ENCODE data around the gene RBP4.

RBP4 gene

GRCh38 chr10:93608421-93608820 lies 7.4 kb upstream of the RBP4 start:
- no peak overlapping the region for H3K14ac ChIP-seq (ENCODE audit: low read length)
- no peak overlapping the region for H3K18ac ChIP-seq (ENCODE audit: low read length)
- no peaks in the 10 kb centered on the region for H3K36me3 ChIP-seq (replicated peaks in 1 of 2; ENCODE audit: control insufficient read depth in 2 of 2, insufficient read depth in 2 of 2, low read length in 2 of 2)
- no peak overlapping the region for H2BK5ac ChIP-seq (ENCODE audit: low read length)
- no peaks in the 10 kb centered on the region for H3K4me1 ChIP-seq (ENCODE audit: control insufficient read depth in 2 of 2, insufficient read depth in 1 of 2, low read depth in 1 of 2, low read length in 2 of 2)
- no peak overlapping the region for H2BK15ac ChIP-seq (ENCODE audit: low read length)
- no peaks in the 10 kb centered on the region for H3K79me1 ChIP-seq (ENCODE audit: low read depth, low read length)
- no peak overlapping the region for H3K4ac ChIP-seq (ENCODE audit: low read length)
- H3K27ac ChIP-seq (replicated peaks; ENCODE audit: low read length) = no peak overlapping the region
- DNase-seq (ENCODE audit: low spot score) = no peak
- no CpG with 5 or more reads among the region's 3 CpGs for WGBS, 2 donors (ENCODE audit: extremely low coverage in 2 of 2, insufficient read length in 2 of 2, insufficient replicate concordance in 1 of 2)
- no peak overlapping the region for H3K23ac ChIP-seq (ENCODE audit: low read depth, low read length, poor library complexity)
- no peak overlapping the region for H4K8ac ChIP-seq (ENCODE audit: low read depth, low read length)
- H3K9ac ChIP-seq (ENCODE audit: low read depth, low read length, poor library complexity) = no peak overlapping the region
- no peak overlapping the region for H3K4me2 ChIP-seq (ENCODE audit: insufficient read depth, low read length, poor library complexity, severe bottlenecking)
- H4K91ac ChIP-seq (ENCODE audit: low read depth, low read length, poor library complexity) = no peak overlapping the region
- no peak overlapping the region for H2BK12ac ChIP-seq (ENCODE audit: low read length)
- no peak overlapping the region for H2AFZ ChIP-seq (ENCODE audit: low read length)
- no peak overlapping the region for H3K4me3 ChIP-seq (ENCODE audit: low read length in 2 of 2)
- H3K27me3 ChIP-seq (ENCODE audit: control insufficient read depth in 3 of 3, insufficient read depth in 3 of 3, low read depth in 1 of 3, low read length in 3 of 3) = peaks cover 0 to 43% (median 3%) of the 10 kb centered on the region in 3 experiments
- no peak overlapping the region for H2AK5ac ChIP-seq (ENCODE audit: low read depth, low read length)
- H3K9me3 ChIP-seq (replicated peaks in 1 of 2; ENCODE audit: control insufficient read depth in 2 of 2, insufficient read depth in 1 of 2, low read depth in 1 of 2, low read length in 2 of 2) = no peaks in the 10 kb centered on the region
- H2BK120ac ChIP-seq (ENCODE audit: low read depth, low read length) = no peak overlapping the region

DNA sequence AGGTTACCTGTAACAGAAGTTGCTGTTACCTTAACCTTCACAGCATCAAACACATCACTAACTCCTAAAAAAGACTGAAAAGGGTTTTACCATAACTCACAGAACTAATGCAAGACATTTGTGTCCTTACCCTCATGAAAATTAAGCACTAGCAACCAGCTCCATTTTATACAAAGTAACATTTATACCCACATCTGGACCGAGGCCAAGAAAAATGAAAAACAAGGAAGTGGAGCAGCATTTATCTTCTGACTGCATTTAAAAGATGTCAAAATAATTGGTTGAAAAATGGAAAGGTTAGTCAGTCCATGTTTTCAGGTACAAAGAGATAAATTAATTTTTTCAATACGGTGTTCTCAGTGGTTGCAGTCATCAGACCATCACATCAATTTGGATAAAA lies 3.1 kb upstream of the RBP4 start:
- Histone ChIP-seq H3K27me3 (ENCODE audit: control insufficient read depth in 3 of 3, insufficient read depth in 3 of 3, low read depth in 1 of 3, low read length in 3 of 3) (peaks cover 20 to 64% (median 39%) of the 10 kb centered on the region in 3 experiments), H2AFZ (ENCODE audit: low read length) (no peak overlapping the region), H2BK5ac (ENCODE audit: low read length) (no peak overlapping the region), H3K4me3 (ENCODE audit: low read length in 2 of 2) (no peak overlapping the region), H3K36me3 (replicated peaks in 1 of 2; ENCODE audit: control insufficient read depth in 2 of 2, insufficient read depth in 2 of 2, low read length in 2 of 2) (no peaks in the 10 kb centered on the region), H3K9me3 (replicated peaks in 1 of 2; ENCODE audit: control insufficient read depth in 2 of 2, insufficient read depth in 1 of 2, low read depth in 1 of 2, low read length in 2 of 2) (peaks cover 0 to 2% of the 10 kb centered on the region in 2 donors), H3K4ac (ENCODE audit: low read length) (no peak overlapping the region), H3K9ac (ENCODE audit: low read depth, low read length, poor library complexity) (no peak overlapping the region), H3K79me1 (ENCODE audit: low read depth, low read length) (no peaks in the 10 kb centered on the region), H3K4me1 (ENCODE audit: control insufficient read depth in 2 of 2, insufficient read depth in 1 of 2, low read depth in 1 of 2, low read length in 2 of 2) (peaks cover 0 to 3% of the 10 kb centered on the region in 2 donors), H3K18ac (ENCODE audit: low read length) (no peak overlapping the region), H4K91ac (ENCODE audit: low read depth, low read length, poor library complexity) (no peak overlapping the region), H2AK5ac (ENCODE audit: low read depth, low read length) (no peak overlapping the region), H4K8ac (ENCODE audit: low read depth, low read length) (no peak overlapping the region), H3K14ac (ENCODE audit: low read length) (no peak overlapping the region), H3K23ac (ENCODE audit: low read depth, low read length, poor library complexity) (no peak overlapping the region), H2BK120ac (ENCODE audit: low read depth, low read length) (no peak overlapping the region), H2BK15ac (ENCODE audit: low read length) (no peak overlapping the region), H3K4me2 (ENCODE audit: insufficient read depth, low read length, poor library complexity, severe bottlenecking) (no peak overlapping the region), H2BK12ac (ENCODE audit: low read length) (no peak overlapping the region), H3K27ac (replicated peaks; ENCODE audit: low read length) (no peak overlapping the region)
- DNase-seq (ENCODE audit: low spot score) = no peak
- no CpG with 5 or more reads among the region's 2 CpGs for WGBS, 2 donors (ENCODE audit: extremely low coverage in 2 of 2, insufficient read length in 2 of 2, insufficient replicate concordance in 1 of 2)

- Histone ChIP-seq H3K27ac (replicated peaks; ENCODE audit: low read length) (no peak overlapping the region), H2BK120ac (ENCODE audit: low read depth, low read length) (no peak overlapping the region), H3K4me2 (ENCODE audit: insufficient read depth, low read length, poor library complexity, severe bottlenecking) (no peak overlapping the region), H2BK15ac (ENCODE audit: low read length) (no peak overlapping the region), H3K23ac (ENCODE audit: low read depth, low read length, poor library complexity) (no peak overlapping the region), H2BK12ac (ENCODE audit: low read length) (no peak overlapping the region), H2BK5ac (ENCODE audit: low read length) (no peak overlapping the region), H3K4ac (ENCODE audit: low read length) (no peak overlapping the region), H3K27me3 (ENCODE audit: control insufficient read depth in 3 of 3, insufficient read depth in 3 of 3, low read depth in 1 of 3, low read length in 3 of 3) (peaks cover 20 to 72% (median 39%) of the 10 kb centered on the region in 3 experiments), H3K9me3 (replicated peaks in 1 of 2; ENCODE audit: control insufficient read depth in 2 of 2, insufficient read depth in 1 of 2, low read depth in 1 of 2, low read length in 2 of 2) (peaks cover 0 to 2% of the 10 kb centered on the region in 2 donors), H4K91ac (ENCODE audit: low read depth, low read length, poor library complexity) (no peak overlapping the region), H4K8ac (ENCODE audit: low read depth, low read length) (no peak overlapping the region), H3K4me3 (ENCODE audit: low read length in 2 of 2) (no peak overlapping the region), H3K14ac (ENCODE audit: low read length) (no peak overlapping the region), H3K79me1 (ENCODE audit: low read depth, low read length) (no peaks in the 10 kb centered on the region), H3K9ac (ENCODE audit: low read depth, low read length, poor library complexity) (no peak overlapping the region), H3K4me1 (ENCODE audit: control insufficient read depth in 2 of 2, insufficient read depth in 1 of 2, low read depth in 1 of 2, low read length in 2 of 2) (peaks cover 0 to 3% of the 10 kb centered on the region in 2 donors), H3K18ac (ENCODE audit: low read length) (no peak overlapping the region), H2AFZ (ENCODE audit: low read length) (no peak overlapping the region), H3K36me3 (replicated peaks in 1 of 2; ENCODE audit: control insufficient read depth in 2 of 2, insufficient read depth in 2 of 2, low read length in 2 of 2) (no peaks in the 10 kb centered on the region), H2AK5ac (ENCODE audit: low read depth, low read length) (no peak overlapping the region)
- no peak for DNase-seq (ENCODE audit: low spot score)
- no CpG with 5 or more reads among the region's 2 CpGs for WGBS, 2 donors (ENCODE audit: extremely low coverage in 2 of 2, insufficient read length in 2 of 2, insufficient replicate concordance in 1 of 2)
These were observed 2.0 kb upstream of the RBP4 start for GRCh38 chr10:93603023-93603422.

- no peak overlapping the region for H2AFZ ChIP-seq (ENCODE audit: low read length)
- H2BK5ac ChIP-seq (ENCODE audit: low read length) = no peak overlapping the region
- no peak overlapping the region for H4K91ac ChIP-seq (ENCODE audit: low read depth, low read length, poor library complexity)
- no peak overlapping the region for H3K4ac ChIP-seq (ENCODE audit: low read length)
- no peak overlapping the region for H4K8ac ChIP-seq (ENCODE audit: low read depth, low read length)
- H2BK12ac ChIP-seq (ENCODE audit: low read length) = no peak overlapping the region
- H3K9me3 ChIP-seq (replicated peaks in 1 of 2; ENCODE audit: control insufficient read depth in 2 of 2, insufficient read depth in 1 of 2, low read depth in 1 of 2, low read length in 2 of 2) = peaks cover 0 to 2% of the 10 kb centered on the region in 2 donors
- H3K18ac ChIP-seq (ENCODE audit: low read length) = no peak overlapping the region
- no peak overlapping the region for H2BK120ac ChIP-seq (ENCODE audit: low read depth, low read length)
- H3K23ac ChIP-seq (ENCODE audit: low read depth, low read length, poor library complexity) = no peak overlapping the region
- no peak overlapping the region for H3K27ac ChIP-seq (replicated peaks; ENCODE audit: low read length)
- no peak overlapping the region for H3K4me2 ChIP-seq (ENCODE audit: insufficient read depth, low read length, poor library complexity, severe bottlenecking)
- no peaks in the 10 kb centered on the region for H3K36me3 ChIP-seq (replicated peaks in 1 of 2; ENCODE audit: control insufficient read depth in 2 of 2, insufficient read depth in 2 of 2, low read length in 2 of 2)
- no peak for DNase-seq (ENCODE audit: low spot score)
- no peak overlapping the region for H3K14ac ChIP-seq (ENCODE audit: low read length)
- no peak overlapping the region for H3K4me3 ChIP-seq (ENCODE audit: low read length in 2 of 2)
- WGBS, 2 donors (ENCODE audit: extremely low coverage in 2 of 2, insufficient read length in 2 of 2, insufficient replicate concordance in 1 of 2) = no CpG with 5 or more reads among the region's 7 CpGs
- H3K27me3 ChIP-seq (ENCODE audit: control insufficient read depth in 3 of 3, insufficient read depth in 3 of 3, low read depth in 1 of 3, low read length in 3 of 3) = peaks cover 20 to 79% (median 40%) of the 10 kb centered on the region in 3 experiments
- H3K79me1 ChIP-seq (ENCODE audit: low read depth, low read length) = no peaks in the 10 kb centered on the region
- H3K4me1 ChIP-seq (ENCODE audit: control insufficient read depth in 2 of 2, insufficient read depth in 1 of 2, low read depth in 1 of 2, low read length in 2 of 2) = peaks cover 0 to 3% of the 10 kb centered on the region in 2 donors
- no peak overlapping the region for H2AK5ac ChIP-seq (ENCODE audit: low read depth, low read length)
- no peak overlapping the region for H3K9ac ChIP-seq (ENCODE audit: low read depth, low read length, poor library complexity)
- no peak overlapping the region for H2BK15ac ChIP-seq (ENCODE audit: low read length)
These were observed 733 bp upstream of the RBP4 start for GRCh38 chr10:93601774-93602162.

Data from neuronal stem cell (in vitro differentiated cells).